Fibroblast of gingiva (primary cell): ENCODE measurements around the gene OR10A3.
A peak's percentile ranks its signal among the peaks of the same experiment; 100 is the strongest.

Experiments used
- DNase-seq: peaks from one replicate; pipeline ENCODE4 v3.0.0-alpha.2; 2011; ENCODE audit warnings: low read depth

The OR10A3 gene

DNA sequence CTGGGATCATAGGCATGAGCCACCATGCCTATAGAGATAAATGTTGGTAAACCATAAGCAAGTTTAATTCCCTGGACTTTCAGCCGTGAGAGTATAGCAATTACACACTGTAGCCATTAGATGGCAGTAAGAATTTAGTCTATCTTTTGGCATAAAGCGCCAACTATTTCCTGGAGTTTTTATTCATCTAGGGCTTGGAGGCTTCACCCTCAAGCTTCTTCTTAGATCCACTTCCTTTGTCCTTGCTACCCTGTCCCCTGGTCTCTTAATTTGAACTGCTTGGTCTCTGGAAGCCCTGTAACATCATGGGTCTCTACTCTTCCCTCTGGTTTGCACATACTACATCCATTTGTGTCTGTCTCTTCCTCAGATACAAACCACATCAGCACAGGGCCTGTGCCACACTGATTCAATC is 48.7 kb downstream of the OR10A3 start:
- DNase-seq, result peak; percentile 54

DNA sequence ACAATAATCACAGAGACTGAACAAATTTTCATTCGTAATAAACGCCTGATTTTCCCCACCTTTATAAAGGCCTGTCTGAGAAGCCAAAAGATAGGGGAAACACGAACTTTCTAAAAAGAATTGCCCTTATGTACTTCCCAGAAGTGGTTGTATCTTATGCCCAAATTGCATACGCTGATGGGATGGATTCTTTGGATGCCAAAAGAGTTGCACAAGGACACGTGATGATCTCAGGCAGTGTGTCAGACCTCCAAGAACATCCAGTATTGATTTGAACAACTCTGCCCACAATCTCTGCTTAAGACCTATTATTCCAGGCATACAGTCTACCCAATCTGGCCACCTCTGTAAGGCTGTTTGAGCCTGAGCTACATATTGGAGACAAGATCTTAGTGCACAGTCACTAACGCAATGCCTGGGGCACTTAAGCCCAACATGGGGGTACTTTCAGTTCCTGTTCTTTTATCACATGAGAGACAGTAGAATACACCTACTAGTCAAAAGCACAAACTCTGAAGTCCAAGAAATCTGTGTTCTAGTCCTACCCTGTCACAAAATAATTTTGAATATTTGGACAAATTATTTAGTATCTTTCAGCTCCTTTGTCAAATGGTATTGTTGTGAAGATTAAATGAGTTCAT is 49.3 kb downstream of the OR10A3 start:
- DNase-seq, result peak; percentile 90

DNA sequence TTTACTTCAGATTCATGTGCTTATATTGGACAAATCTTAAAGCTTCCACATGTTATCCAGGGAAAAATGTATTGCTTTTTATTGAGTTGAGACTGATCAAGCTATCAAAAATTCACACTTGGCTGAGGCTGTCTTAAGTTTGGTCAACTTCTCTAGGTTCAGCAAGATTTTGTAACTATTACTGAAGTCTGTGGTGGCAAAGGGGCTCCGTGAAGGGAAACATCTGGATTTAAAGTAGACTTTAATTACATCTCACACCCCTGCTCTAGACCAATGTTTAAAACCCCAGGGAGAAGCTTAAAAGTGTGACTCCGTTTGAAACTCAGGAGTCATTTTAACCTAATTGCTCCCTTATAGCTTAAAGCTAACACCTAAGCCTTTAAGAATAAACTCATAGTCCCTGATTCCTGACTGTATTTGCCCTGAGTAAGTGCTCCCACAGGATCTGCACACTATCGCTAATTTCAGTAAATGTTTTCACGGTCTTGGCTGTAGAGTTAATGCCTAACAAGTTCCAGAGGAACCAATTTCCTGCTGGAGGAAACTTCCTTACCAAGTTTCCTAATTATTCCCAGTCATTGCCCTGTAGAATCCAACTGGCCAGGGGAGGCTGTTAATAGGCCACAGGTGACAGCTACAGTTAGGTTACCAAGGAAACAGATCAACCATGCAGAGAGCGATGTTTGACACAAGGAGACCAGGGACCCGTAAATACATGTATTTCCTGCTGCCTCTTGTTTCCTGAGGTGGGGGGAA is 50.9 kb downstream of the OR10A3 start:
- peak; percentile 39 for DNase-seq

DNA sequence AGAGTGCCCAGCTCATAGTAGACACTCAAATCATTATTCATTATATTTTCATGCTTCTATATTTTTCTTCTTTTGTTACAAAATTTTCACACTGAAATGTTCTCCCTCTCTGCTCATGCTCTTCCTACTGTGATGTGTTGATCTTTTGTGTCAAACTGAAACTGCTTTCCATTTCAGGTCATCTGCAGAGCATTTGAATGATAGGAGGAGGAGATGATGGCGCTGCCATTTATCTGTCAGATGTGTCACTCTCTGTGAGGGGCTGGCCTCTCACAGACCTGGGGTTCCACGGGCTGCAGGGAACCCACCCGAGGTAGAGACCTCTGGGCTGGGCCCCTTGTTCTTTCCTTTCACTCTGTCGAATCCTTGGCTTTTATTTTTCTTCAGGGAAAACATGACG is 51.5 kb downstream of the OR10A3 start:
- DNase-seq, result no peak
